ENCODE measurements around the gene HDLBP. TPM values are rescaled to one million over a fixed set of nuclear protein-coding genes. Genes with fewer than 3 reads are reported as not detected.

The HDLBP gene
- polyA plus RNA-seq, 3 donors, result 50.4 to 73.1 (median 69.9) TPM

- TF ChIP-seq CTCF (IDR thresholded peaks at IDR 0.05), result no peak
- Histone ChIP-seq H3K9ac (ENCODE audit: insufficient read depth, low read length, poor library complexity, severe bottlenecking) (no peak overlapping the region), H3K4me3 (replicated peaks in 1 of 3; ENCODE audit: low read depth in 2 of 3, low read length in 3 of 3) (no peak overlapping the region), H3K27ac (ENCODE audit: low read depth in 1 of 2, low read length in 2 of 2) (no peak overlapping the region), H3K79me2 (ENCODE audit: insufficient read depth, low read length) (no peaks in the 10 kb centered on the region), H4K20me1 (ENCODE audit: insufficient read depth, low read length) (no peaks in the 10 kb centered on the region), H3K9me3 (replicated peaks in 1 of 2; ENCODE audit: control insufficient read depth in 1 of 2, insufficient read depth in 1 of 2, low read length in 2 of 2) (no peaks in the 10 kb centered on the region), H3K4me2 (replicated peaks; ENCODE audit: extremely low read depth, low read length, poor library complexity, severe bottlenecking) (no peak overlapping the region), H3K4me1 (ENCODE audit: control insufficient read depth in 1 of 2, insufficient read depth in 2 of 2, low read length in 2 of 2) (no peaks in the 10 kb centered on the region), H3K36me3 (replicated peaks in 1 of 2; ENCODE audit: control insufficient read depth in 1 of 2, insufficient read depth in 2 of 2, low read length in 2 of 2) (no peaks in the 10 kb centered on the region), H2AFZ (ENCODE audit: insufficient read depth, low read depth, low read length, poor library complexity, severe bottlenecking) (no peak overlapping the region), H3K27me3 (ENCODE audit: control insufficient read depth in 2 of 2, insufficient read depth in 2 of 2, low read length in 2 of 2) (no peaks in the 10 kb centered on the region)
- no peaks in the 10 kb centered on the region for H3K36me3 Mint-ChIP-seq
- H3K27me3 Mint-ChIP-seq (ENCODE audit: low read depth in 3 of 3), result peaks cover 0 to 4% (median 1%) of the 10 kb centered on the region in 3 donors
- H3K4me1 Mint-ChIP-seq, result no peaks in the 10 kb centered on the region
- WGBS (ENCODE audit: insufficient coverage), result 100% methylated on average over 1 of the region's 8 CpGs
- intact Hi-C loops (cut with micrococcal nuclease), result no loop called here
- no peak for DNase-seq
- H3K4me3 Mint-ChIP-seq, result no peak overlapping the region
- no peak overlapping the region for H3K27ac Mint-ChIP-seq
- no peaks in the 10 kb centered on the region for H3K9me3 Mint-ChIP-seq
These were observed 122.2 kb downstream of the HDLBP start for GRCh38 chr2:241193271-241193670.

- Mint-ChIP-seq H3K4me3 (no peak overlapping the region), H3K4me1 (no peaks in the 10 kb centered on the region), H3K36me3 (no peaks in the 10 kb centered on the region), H3K27ac (no peak overlapping the region), H3K27me3 (ENCODE audit: low read depth in 3 of 3) (peaks cover 0 to 5% (median 1%) of the 10 kb centered on the region in 3 donors), H3K9me3 (no peaks in the 10 kb centered on the region)
- no peak for DNase-seq
- Histone ChIP-seq H4K20me1 (ENCODE audit: insufficient read depth, low read length) (no peaks in the 10 kb centered on the region), H2AFZ (ENCODE audit: insufficient read depth, low read depth, low read length, poor library complexity, severe bottlenecking) (no peak overlapping the region), H3K79me2 (ENCODE audit: insufficient read depth, low read length) (no peaks in the 10 kb centered on the region), H3K4me1 (ENCODE audit: control insufficient read depth in 1 of 2, insufficient read depth in 2 of 2, low read length in 2 of 2) (no peaks in the 10 kb centered on the region), H3K4me2 (replicated peaks; ENCODE audit: extremely low read depth, low read length, poor library complexity, severe bottlenecking) (no peak overlapping the region), H3K36me3 (replicated peaks in 1 of 2; ENCODE audit: control insufficient read depth in 1 of 2, insufficient read depth in 2 of 2, low read length in 2 of 2) (no peaks in the 10 kb centered on the region), H3K9ac (ENCODE audit: insufficient read depth, low read length, poor library complexity, severe bottlenecking) (no peak overlapping the region), H3K27me3 (ENCODE audit: control insufficient read depth in 2 of 2, insufficient read depth in 2 of 2, low read length in 2 of 2) (no peaks in the 10 kb centered on the region), H3K9me3 (replicated peaks in 1 of 2; ENCODE audit: control insufficient read depth in 1 of 2, insufficient read depth in 1 of 2, low read length in 2 of 2) (no peaks in the 10 kb centered on the region), H3K27ac (ENCODE audit: low read depth in 1 of 2, low read length in 2 of 2) (no peak overlapping the region), H3K4me3 (replicated peaks in 1 of 3; ENCODE audit: low read depth in 2 of 3, low read length in 3 of 3) (no peak overlapping the region)
- no peak for TF ChIP-seq CTCF (IDR thresholded peaks at IDR 0.05)
- 91% methylated on average over 5 of the region's 14 CpGs for WGBS (ENCODE audit: insufficient coverage)
- intact Hi-C loops (cut with micrococcal nuclease), result no loop called here
These were observed 124.4 kb downstream of the HDLBP start for GRCh38 chr2:241191081-241191480.
